ENCODE measurements around the gene AQP2.

The AQP2 gene

DNA sequence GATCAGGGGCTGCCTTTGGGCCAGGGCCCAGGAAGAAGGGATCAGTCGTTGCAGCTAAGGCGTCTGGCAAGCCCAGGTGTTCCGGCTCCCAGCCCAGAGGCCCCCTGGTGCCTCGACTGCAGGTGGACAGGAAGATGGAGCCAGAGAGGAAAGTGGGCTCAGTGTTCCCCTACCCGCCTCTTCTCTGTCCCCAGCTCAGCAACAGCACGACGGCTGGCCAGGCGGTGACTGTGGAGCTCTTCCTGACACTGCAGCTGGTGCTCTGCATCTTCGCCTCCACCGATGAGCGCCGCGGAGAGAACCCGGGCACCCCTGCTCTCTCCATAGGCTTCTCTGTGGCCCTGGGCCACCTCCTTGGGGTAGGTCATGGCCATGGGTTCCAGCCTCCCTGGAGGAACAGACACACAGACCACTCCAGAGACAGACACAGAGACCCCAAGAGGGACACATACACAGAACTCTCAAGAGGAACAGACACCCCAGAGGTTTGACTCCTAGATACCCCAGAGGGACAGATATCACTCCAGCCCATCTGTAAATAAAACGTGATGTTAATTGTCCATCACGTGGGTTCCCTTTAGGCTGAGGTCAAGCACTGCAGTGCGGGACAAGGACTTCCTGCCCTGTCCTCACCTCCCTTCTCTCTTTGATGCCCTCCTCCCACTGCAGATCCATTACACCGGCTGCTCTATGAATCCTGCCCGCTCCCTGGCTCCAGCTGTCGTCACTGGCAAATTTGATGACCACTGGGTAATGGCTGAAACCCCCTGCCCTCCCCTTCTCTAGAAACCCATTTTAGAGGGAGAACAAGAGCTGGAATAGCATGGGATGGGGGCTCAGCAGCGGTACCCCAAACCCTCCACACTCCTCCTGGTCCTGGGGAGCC, 3.7 kb downstream of the AQP2 start:
- Mint-ChIP-seq H3K27ac (no peak overlapping the region), H3K4me1 (peaks cover 33% of the 10 kb centered on the region), H3K9me3 (no peaks in the 10 kb centered on the region), H3K27me3 (ENCODE audit: low read depth, poor library complexity) (peaks cover 38% of the 10 kb centered on the region), H3K4me3 (no peak overlapping the region), H3K36me3 (ENCODE audit: low read depth) (no peaks in the 10 kb centered on the region)
- TF ChIP-seq CTCF (IDR thresholded peaks at IDR 0.05): no peak
- DNase-seq: no peak

DNA sequence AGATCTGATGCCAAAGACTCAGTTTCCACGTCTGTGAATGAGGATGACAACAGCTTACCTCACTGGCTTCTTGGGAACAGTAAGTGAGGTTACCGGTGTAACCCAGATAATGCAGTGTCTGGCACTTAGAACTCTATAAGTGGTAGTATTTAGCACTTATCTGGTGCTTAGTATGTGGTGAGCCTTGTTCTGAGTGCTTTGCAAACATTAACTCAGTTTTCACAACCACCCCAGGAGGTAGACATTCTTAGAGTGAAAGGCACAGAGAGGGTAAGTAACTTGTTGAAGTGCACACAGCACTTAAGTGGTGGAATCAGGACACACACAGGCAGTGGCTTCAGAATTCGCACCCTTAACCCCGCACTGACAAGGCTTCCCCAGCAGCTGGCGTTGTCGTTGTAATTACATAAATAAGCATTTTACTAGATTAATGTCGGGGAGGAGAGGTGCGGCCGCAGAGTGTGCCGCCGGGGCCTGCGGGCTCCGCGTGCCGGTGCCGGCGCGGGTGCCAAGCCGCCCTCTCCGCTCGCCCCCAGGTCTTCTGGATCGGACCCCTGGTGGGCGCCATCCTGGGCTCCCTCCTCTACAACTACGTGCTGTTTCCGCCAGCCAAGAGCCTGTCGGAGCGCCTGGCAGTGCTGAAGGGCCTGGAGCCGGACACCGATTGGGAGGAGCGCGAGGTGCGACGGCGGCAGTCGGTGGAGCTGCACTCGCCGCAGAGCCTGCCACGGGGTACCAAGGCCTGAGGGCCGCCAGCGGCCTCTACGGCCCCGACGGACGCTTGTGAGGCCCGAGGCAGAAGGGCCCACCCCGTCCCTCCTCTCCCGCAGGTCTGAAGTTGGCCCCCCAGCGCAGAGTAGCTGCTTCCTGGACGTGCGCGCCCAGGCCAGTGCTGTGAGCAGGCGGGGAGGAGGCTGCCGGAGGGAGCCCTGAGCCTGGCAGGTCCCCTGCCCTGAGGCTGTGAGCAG, 4.6 kb downstream of the AQP2 start:
- no peaks in the 10 kb centered on the region for H3K9me3 Mint-ChIP-seq
- H3K27ac Mint-ChIP-seq: no peak overlapping the region
- H3K36me3 Mint-ChIP-seq (ENCODE audit: low read depth): no peaks in the 10 kb centered on the region
- peaks cover 38% of the 10 kb centered on the region for H3K4me1 Mint-ChIP-seq
- no peak for TF ChIP-seq CTCF (IDR thresholded peaks at IDR 0.05)
- H3K27me3 Mint-ChIP-seq (ENCODE audit: low read depth, poor library complexity): peaks cover 47% of the 10 kb centered on the region
- no peak overlapping the region for H3K4me3 Mint-ChIP-seq
- no peak for DNase-seq

- peaks cover 43% of the 10 kb centered on the region for H3K4me1 Mint-ChIP-seq
- peaks cover 57% of the 10 kb centered on the region for H3K27me3 Mint-ChIP-seq (ENCODE audit: low read depth, poor library complexity)
- DNase-seq: no peak
- no peaks in the 10 kb centered on the region for H3K9me3 Mint-ChIP-seq
- no peaks in the 10 kb centered on the region for H3K36me3 Mint-ChIP-seq (ENCODE audit: low read depth)
- no peak for TF ChIP-seq CTCF (IDR thresholded peaks at IDR 0.05)
- no peak overlapping the region for H3K27ac Mint-ChIP-seq
- H3K4me3 Mint-ChIP-seq: no peak overlapping the region
Measured at GRCh38 chr12:49955899-49956662, 5.5 kb downstream of the AQP2 start.

- Mint-ChIP-seq H3K9me3 (no peaks in the 10 kb centered on the region), H3K4me1 (peaks cover 43% of the 10 kb centered on the region), H3K27ac (no peak overlapping the region), H3K27me3 (ENCODE audit: low read depth, poor library complexity) (peaks cover 62% of the 10 kb centered on the region), H3K4me3 (no peak overlapping the region), H3K36me3 (ENCODE audit: low read depth) (no peaks in the 10 kb centered on the region)
- no peak for DNase-seq
- TF ChIP-seq CTCF (IDR thresholded peaks at IDR 0.05): no peak
Measured at GRCh38 chr12:49956663-49957569, 6.4 kb downstream of the AQP2 start.

DNA sequence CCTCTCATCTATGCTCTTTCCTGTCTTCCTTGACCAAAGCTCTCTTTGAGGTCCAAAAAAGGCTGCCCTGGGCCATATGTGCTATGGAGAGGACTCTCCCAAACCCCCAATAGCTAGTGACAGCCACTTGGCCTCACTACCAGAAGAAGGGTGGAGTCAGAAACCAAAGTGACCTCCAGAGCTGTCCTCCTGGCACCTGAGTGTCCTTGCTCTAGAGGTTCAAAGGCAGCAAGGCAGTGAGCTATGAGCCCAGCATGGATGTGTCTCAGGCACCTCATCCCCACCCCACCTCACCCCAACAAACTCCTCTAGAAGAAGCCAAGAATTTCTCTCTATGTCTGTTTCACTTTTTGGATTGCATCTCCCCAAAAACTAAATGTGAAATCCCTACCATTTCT, 7.0 kb downstream of the AQP2 start:
- H3K4me1 Mint-ChIP-seq: peaks cover 43% of the 10 kb centered on the region
- no peak overlapping the region for H3K27ac Mint-ChIP-seq
- peaks cover 68% of the 10 kb centered on the region for H3K27me3 Mint-ChIP-seq (ENCODE audit: low read depth, poor library complexity)
- no peak for TF ChIP-seq CTCF (IDR thresholded peaks at IDR 0.05)
- H3K9me3 Mint-ChIP-seq: no peaks in the 10 kb centered on the region
- no peak for DNase-seq
- no peak overlapping the region for H3K4me3 Mint-ChIP-seq
- H3K36me3 Mint-ChIP-seq (ENCODE audit: low read depth): no peaks in the 10 kb centered on the region
